ENCODE data around the gene OR5AC2.

- TF ChIP-seq, protein P1, sequence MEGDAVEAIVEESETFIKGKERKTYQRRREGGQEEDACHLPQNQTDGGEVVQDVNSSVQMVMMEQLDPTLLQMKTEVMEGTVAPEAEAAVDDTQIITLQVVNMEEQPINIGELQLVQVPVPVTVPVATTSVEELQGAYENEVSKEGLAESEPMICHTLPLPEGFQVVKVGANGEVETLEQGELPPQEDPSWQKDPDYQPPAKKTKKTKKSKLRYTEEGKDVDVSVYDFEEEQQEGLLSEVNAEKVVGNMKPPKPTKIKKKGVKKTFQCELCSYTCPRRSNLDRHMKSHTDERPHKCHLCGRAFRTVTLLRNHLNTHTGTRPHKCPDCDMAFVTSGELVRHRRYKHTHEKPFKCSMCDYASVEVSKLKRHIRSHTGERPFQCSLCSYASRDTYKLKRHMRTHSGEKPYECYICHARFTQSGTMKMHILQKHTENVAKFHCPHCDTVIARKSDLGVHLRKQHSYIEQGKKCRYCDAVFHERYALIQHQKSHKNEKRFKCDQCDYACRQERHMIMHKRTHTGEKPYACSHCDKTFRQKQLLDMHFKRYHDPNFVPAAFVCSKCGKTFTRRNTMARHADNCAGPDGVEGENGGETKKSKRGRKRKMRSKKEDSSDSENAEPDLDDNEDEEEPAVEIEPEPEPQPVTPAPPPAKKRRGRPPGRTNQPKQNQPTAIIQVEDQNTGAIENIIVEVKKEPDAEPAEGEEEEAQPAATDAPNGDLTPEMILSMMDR (IDR thresholded peaks at IDR 0.05), result no peak
- TF ChIP-seq POLR2A (IDR thresholded peaks at IDR 0.05), result no peak
Observed at GRCh38 chr3:98115717-98116116, 28.7 kb downstream of the OR5AC2 start.
